ENCODE measurements around the gene DOK5.

The DOK5 gene

DNA sequence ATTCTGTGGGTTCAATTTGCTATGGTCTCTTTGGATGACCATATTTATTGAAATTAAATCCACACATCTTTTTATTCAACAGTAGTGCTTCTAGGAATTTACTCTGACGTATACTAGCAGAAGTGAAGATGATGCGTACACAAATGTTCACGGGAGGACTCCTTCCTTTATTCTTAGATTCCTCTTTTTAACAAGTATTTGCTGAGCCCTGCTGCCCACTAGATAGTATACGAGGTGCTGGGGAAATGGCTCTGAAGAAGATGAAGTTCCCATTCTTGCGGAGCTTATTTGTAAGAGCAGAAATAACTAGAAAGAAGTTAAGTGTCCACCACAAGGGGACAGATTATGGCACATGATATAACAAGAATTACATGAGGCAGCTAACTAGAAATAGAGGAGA is 145.2 kb downstream of the DOK5 start:
- no peak for DNase-seq

DNA sequence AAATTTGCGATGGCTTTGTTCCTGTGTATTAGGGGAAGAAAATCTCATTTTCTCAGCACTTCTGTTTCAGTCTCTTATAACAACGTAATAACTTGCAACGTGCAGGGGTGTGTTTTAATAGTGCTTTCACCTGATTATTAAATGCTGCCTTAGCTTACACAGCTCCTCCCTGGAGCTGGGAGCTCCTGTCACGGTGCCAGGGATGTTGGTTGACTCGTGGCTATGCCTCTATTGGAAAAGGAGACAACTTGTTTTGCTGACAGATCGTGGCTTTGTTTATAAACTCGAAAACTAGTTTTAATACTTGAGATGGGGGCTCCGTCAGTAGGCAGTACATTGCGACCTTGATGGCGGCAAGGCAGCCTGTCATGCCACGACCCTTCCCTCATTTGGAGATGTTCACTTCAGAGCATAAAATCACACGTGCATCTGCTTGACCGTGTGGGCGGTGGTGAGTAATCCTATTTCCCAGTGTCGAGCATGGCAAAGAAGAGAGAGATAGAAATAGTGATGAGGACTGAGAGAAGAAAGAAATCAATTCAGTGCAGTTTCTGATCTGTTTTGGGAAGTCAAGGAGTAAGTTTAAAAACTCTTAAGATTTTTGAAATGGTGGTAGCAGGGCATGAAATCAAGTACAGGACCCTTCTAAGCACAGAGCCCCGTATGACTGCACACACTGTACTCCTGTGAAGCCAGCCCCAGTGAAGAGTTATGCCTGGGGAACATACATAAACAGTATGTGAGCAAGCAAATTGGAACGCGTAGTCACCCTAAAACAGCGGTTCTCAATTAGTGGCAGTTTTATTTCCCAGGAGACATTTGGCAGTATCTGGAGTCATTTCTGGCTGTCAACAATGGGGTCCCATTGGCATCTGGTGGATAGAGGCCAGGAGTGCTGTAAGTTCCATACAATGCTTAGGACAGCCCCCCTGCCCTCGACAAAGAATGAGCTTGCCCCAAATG is 147.2 kb downstream of the DOK5 start:
- no peak for DNase-seq

DNA sequence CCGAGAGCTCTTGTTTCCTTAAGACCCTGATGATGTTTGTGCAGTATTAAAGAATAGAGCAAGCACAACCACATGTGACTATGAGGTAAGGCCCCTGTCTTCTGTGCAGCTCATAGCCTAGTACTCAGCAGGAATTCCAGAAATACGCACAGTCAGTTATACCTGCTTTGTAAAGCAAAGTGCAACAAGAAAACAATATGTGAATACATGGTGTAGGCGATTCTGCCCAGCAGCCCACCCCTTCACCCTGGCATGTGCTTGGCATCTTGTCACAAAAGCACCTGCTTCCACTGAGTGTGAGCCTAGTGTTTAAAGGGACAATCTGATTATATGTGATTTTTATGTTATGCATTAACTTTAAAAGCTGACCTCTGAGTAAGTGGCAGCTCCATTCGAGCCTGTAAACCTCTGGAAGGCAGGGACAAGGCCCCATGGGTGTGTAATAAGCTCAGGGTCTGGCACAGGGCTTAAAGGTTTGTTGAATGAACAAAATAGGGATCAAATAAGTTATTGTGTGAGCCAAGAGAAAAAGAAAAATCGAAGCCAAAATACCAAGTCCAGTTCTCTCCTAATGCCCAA is 148.7 kb downstream of the DOK5 start:
- no peak for DNase-seq

DNA sequence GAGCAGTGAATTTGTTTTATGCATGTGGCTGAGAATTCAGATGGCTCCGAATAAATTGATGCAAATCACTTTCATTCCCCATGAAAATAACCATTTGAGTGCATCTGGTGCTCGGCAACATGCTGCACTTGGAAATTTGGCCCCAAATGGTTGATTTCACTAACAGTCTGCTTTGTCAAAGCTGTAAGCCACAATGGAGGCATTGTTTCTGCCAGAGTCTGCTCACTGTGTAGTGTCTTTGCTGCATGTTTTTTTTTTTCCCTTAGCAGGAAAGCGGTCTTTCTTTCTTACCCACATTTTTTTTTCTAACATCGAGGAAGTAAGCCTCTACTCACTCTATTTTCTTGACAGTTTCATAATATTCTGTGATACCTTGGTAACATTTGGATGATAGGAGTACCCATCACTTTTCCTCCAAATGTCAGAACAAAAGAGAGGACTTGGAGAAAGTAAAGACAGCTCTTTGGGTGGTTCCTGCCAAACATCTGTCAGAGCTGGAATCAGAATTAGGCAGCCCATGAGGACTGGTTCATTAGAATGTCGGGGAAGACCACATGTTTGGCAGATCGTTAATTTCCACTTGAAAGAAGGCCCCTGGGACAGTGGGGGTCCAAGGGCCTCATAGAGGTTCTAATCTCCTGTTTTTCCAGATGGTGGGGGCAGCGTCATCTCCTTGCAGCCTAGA is 149.5 kb downstream of the DOK5 start:
- DNase-seq = no peak

DNA sequence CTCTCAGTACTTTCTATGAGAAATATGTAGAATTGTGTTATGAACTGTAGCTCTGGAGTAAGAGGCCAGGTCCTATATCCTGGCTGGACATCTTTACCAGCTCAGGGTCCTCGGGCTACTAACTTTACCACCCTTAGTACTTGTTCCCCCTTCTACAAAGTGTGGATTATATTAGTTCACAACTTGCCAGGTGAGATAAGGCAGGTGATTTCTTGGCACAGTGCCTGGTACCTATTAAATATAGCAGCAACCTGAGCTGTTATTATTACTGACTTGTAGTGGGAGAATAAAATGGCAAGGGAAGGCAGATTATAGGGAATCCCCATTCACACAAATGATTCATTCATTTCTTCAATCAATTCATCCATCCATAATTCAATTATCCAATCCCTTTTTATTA is 150.1 kb downstream of the DOK5 start:
- no peak for DNase-seq

DNA sequence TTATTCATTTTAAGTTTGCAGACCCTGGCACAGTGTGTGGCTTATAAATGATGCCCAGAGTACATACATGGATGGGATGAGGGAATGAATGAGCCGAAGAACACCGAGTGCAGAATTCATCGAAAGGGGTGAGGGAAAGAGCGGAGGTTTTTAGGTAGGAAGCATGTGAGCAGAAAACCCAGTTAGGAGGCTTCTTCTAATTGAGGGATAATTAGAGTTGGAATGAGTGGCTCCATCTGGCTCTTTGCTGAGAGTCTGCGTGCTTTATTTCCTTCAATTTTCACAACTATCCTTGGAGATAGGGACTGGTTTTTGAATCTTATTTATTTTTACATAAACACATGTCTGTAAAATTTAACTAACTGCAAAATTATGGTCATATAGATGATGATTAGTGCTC is 150.7 kb downstream of the DOK5 start:
- no peak for DNase-seq

DNA sequence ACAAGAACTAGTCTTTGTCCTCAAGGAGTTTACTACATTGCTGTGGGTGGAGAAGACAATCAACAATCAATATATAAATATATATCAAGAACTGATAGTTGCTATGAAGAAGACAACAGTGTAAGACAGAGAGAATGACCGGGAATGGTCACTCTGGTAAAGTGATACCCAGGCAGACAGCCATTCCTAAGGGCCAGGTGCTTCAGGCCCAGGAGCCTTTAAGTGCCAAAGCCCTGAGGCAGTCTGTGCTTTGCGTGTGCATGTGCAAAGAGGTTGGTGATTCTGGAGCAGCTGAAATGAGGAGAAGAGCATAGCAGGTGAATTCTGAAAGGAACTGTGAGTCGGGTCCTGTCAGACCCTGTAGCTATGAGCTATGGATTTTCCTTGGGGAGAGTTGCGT is 154.2 kb downstream of the DOK5 start:
- DNase-seq = no peak

DNA sequence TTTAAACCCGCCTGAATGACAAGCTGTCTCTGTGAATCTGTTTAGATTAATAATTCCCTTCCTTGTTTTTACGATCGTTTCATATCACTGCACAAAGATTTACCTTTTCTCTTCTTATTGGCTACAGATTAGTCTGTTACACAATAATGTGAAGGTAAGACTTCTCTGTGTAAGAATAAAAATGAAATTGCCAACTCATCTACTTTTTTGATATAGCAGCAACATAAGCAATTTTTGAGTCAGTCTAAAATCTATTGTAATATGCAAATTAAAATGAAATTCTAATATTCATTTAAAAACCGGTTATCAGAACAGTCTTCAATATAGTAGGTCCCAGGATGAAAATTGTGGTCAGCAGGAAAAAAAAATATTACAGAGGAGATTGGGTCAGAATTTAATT is 155.2 kb downstream of the DOK5 start:
- DNase-seq = no peak

DNA sequence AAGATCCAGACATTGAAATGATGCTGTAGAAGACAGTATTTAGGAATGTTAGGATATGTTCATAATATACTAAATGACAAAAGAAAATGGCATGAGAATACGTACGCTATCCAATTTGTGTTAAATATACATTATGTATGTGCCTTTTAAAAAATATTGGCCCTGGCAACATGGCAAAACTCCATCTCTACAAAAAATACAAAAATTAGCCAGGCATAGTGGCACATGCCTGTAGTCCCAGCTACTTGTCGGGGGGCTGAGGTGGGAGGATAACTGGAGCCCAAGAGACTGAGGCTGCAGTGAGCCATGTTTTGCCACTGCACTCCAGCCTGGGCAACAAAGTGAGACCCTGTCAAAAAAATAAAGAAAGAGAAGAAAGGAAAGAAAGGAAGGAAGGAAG is 155.7 kb downstream of the DOK5 start:
- no peak for DNase-seq

DNA sequence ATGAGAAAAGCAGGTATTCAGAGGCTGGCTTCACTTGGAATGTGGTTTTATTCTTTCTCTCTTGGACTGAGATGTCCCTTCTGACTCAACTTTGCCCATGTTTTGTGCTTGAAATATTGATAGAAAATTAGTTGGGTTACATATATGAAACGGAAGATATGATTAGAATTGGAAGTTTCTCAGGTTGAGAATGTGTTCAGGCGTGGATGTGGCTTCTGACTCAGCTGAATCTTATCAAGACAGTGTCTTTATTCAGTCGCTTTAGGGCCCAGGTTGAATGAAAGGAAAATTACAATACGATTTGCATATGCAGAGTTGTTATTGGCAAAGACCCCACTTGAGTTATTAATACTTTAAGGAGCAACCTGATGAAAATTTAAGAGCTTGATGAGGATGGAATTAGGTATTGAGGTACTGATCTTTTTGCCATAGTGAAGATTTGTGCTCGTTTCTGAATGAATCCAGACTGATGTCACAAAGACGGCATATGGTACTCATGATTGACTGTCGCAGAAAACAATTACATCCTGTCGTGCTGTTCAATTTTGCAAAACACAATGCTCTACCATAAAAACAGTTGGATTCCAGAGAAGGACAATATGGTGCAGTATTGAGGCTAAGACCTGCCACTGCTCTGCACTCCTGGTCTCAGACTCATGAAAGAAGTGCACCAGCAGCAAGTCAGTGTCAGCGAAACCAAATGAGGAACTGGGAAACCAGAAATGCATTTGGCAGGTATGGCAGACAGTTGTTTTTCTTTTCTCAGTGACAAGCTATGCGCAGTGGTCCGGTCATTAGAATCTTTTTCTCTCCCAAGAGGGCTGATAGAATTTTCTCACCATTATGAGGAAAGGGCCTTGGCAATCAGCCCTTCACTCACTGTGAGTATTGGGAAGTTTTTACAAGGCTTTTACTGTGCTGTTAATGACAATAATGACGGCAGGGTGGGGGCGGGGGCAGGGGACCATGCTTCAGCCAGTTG is 158.3 kb downstream of the DOK5 start:
- DNase-seq = no peak

DNA sequence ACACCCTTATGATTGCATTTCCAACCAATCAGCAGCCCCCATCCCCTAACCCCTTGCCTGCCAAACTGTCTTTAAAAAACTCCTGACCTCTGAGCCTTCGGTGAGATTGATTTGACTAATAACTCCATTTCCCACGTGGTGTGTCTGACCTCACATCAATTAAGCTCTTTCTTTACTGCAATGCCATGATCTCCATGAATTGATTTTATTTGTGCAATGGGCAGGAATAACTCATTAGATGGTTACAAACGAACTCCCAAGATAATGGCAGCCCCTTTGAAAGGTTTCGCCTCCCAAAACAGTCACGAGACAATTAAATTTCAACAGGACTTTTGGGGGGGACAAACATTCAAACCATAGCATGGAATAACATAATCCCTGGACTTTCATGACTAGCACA is 161.2 kb downstream of the DOK5 start:
- DNase-seq = no peak

DNA sequence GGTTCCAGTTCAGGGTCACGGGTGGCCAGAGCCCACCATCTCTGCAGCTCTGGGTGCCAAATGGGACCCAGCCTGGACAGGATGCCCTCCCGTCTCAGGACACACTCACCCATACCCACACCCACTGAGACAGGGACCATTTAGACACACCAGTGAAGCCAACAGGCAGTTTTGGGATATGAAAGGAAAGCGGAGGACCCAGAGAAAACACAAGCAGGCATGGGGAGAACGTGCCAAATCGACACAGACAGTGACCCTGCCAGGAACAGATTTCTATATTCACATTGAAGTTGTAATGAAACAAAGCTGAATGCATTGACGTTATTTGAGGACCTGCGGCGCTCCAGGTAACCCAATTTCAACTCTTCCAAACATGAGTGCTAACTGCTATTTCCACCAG is 164.5 kb downstream of the DOK5 start:
- no peak for DNase-seq

DNA sequence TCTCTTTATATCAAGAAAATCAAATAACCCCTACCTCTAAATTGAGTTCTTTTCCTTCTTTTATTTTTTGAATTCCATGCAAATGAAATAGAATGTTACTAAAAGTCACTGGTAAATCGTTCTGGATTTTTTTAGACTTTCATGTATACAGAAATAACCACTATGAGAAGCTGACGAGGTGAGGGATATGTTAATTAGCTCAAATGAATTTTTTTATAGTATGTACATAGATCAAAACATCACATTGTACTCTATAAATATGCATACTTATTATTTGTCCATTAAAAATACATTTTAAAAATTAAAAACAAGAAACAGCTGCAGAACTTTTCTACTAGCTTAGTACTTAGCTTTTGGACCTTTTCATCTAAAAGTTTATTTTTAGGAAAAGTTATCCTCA is 165.4 kb downstream of the DOK5 start:
- DNase-seq = no peak

DNA sequence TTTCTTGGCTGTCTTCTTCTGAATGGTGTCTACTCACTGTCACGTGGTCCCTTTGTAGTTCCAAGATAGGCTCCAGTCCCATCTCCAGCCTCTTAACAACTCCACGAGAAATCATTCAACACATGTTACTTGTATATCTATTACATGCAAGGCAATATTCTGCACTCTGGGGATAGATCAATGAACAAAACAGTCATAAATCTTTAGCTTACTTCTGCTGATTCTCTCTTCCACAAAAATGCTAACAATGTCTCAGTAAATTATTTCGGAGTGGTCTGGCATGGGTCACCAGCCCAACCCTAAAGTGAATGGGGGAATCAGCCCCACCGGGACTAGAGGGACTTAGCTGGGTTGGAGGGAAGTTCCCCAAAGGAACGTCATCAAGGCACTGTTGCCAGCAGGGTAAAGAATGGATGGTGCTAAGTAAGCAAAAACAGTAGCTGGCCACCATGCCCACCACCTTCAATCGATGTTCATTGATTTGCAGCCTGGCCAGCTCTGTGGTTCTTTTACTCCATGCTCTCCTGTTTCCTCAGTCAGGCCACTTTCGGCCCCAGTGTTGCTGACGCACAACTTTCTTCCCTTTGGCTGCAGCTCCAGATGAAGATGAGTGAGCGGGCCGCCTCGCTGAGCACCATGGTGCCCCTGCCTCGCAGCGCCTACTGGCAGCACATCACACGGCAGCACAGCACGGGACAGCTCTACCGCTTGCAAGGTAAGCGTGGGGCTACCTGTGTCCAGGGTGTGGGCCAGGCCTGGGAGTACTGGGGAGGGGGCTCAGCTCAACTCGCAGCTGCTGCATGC is 167.7 kb downstream of the DOK5 start:
- DNase-seq = no peak

DNA sequence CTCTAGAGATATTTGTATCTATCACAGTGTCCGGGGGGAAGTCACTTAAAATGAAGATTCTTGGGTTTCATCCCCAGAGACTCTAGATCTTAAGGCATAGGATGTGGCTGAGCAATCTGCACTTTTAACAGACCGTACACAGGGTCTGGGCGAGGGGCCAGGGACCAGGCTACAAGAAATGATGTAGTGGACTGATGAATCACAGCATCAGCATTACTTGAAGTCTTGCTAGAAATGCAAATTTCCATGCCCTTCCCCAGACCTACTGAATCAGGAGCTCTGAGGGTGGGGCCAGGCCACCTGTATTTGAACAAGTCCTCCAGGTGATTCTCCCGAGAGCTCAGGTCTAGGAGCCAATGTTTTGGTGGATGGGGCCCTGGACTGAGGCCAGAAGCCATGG is 168.4 kb downstream of the DOK5 start:
- no peak for DNase-seq

DNA sequence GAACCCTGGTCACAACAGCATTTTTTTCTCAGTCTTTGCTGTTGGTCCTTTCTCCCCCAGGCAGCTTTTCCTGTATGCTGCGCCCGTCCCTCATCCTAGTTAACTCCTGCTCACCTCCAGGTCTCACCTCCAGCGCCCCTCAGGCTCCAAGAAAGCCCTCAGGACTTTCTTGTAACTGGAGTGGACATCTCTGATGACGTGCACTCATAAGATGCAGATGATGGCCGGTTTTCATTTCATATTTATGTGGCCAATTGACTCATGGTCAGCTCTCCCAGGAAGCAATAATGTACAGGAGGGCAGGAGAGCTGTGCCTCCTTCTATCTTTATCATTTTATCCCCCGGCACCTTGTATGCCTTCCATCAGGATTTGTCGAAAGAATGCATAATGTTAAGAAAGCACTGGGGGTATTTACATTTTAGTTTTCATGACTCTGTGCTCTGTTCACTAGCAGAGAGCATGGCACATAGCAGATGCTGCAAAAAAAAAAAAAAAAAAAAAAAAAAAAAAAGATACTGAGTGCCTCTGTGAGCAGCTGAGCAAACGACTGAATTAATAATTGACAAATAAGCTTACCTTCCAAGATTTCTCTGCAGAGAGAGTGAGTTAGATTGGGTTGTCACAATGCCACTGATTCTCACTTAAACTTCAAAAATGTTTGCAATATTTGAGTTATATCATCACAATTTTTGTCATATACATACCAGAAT is 170.2 kb downstream of the DOK5 start:
- DNase-seq = no peak

DNA sequence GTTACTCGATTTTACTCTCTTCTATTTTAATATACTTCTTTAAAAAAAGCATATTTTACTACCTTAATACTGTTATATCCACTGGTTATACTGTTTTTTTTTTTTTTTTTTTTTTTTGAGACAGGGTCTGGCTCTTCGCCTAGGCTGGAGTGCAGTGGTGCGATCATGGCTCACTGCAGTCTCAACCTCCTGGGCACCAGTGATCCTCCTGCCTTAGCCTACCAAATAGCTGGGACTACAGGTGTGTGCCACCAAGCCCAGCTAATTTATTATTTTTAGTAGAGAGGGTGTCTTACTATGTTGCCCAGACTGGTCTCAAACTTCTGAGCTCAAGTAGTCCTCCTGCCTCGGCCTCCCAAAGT is 170.7 kb downstream of the DOK5 start:
- no peak for DNase-seq

DNA sequence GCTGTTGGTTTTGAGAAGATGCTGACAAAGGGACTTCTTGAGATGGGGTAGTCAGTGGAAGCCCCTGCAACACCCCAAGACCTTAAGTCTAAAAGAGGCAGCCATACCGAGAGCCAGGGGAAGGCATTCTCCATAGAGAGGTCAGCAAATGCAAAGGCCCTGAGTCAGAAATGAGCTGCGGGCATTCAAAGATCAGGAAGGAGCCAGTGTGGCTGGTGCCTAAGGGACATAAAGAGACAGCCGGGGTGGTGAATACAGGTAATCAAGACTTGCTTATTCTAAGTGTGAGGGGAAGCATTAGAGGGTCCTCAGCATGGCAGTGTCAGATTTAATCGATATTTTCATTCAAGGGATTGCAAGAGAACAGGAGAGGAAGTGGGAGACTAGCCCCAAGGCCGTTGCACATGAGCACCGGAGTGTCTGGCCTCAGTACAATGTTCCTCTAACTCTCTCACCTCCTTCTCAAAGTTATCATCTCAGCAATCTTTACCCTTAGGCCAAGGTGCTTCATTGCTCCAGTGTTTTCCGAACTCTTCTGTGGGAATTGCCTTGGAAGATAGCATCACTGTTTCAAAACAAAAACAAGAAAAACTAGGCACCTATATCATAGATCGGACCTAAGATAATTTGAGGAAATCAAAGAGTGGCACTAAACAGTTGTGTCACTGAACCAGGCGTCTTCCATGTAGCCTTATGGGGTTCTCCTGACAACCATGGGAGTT is 173.2 kb downstream of the DOK5 start:
- DNase-seq = no peak

DNA sequence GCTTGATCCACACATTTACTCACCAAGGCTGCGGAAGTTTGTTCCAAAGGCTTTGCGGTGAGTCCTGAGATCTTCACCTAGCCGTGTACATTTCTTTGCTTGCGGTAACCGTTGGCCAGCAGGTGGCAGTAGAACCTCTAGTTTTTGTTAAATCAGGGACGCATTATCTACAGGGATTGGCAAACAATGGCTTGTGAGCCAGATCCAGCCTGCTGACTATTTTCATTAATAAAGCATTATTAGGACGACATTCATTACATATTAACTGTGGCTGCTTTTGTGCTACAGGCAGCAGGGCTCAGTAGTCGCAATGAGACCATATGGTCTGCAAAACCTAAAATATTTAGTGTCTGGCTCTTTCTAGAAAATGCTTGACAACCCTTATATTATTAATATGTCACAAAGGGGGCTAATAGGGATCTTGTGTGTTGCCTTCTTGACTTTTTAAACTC is 174.1 kb downstream of the DOK5 start:
- peak; percentile 12 for DNase-seq

DNA sequence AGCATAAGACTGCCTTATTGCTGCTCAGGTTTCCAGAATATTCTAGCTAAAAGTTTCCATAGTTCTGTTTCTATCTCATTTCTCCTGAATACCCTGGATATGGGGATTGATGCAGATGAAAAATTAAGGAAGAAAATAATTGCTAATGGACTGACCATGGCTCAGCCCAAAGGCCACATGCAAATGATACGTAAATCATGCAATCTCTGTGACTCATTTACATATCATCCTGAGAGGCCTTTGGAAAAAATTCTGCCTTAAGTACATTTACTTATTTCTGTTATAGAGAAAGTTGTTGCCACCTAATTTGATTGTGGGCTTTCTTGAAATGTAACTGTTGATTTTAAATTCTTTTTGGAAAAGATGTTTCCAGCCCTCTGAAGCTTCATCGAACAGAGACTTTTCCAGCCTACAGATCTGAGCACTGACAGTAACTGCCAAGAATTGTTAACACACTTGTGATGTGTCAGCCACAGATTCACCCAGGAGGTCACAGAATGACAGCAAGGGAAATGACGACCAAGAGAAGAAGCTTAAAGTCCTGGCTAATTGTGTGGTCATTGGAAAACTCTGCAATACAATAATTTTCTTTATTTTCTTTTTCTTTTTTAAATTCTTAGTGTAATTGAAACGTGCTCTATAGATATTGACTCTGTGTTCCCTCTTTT is 174.8 kb downstream of the DOK5 start:
- no peak for DNase-seq

Measured in effector CD8-positive, alpha-beta T cell (primary cell).